Measurements from ENCODE around the gene CAPN5. TPM values are rescaled to one million over a fixed set of nuclear protein-coding genes. Genes with fewer than 3 reads are reported as not detected.

Gene CAPN5
- polyA plus RNA-seq, 1 experiment, result 18.4 TPM

- TF ChIP-seq, protein P1, sequence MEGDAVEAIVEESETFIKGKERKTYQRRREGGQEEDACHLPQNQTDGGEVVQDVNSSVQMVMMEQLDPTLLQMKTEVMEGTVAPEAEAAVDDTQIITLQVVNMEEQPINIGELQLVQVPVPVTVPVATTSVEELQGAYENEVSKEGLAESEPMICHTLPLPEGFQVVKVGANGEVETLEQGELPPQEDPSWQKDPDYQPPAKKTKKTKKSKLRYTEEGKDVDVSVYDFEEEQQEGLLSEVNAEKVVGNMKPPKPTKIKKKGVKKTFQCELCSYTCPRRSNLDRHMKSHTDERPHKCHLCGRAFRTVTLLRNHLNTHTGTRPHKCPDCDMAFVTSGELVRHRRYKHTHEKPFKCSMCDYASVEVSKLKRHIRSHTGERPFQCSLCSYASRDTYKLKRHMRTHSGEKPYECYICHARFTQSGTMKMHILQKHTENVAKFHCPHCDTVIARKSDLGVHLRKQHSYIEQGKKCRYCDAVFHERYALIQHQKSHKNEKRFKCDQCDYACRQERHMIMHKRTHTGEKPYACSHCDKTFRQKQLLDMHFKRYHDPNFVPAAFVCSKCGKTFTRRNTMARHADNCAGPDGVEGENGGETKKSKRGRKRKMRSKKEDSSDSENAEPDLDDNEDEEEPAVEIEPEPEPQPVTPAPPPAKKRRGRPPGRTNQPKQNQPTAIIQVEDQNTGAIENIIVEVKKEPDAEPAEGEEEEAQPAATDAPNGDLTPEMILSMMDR (IDR thresholded peaks at IDR 0.05; ENCODE audit: insufficient read depth, low read depth, low read length), result no peak
- Histone ChIP-seq H3K36me3 (ENCODE audit: control insufficient read depth, insufficient read depth, low read length) (no peaks in the 10 kb centered on the region), H3K27me3 (ENCODE audit: control insufficient read depth, insufficient read depth, low read length) (no peaks in the 10 kb centered on the region), H3K4me3 (ENCODE audit: low read depth, low read length) (no peak overlapping the region)
- DNase-seq (ENCODE audit: low read depth), result no peak
- POLR2A ChIA-PET, result no interaction called here
- CTCF ChIA-PET, result interaction anchor here (1.0 to 4.4 kb wide), 5 partner anchors 10 to 152 kb away, joined by 3 to 41 read pairs (median 14); no protein-coding TSS in a partner anchor
Measured at GRCh38 chr11:77071671-77072605, 5.2 kb downstream of the CAPN5 start.

- CTCF ChIA-PET, result interaction anchor here (0.6 to 4.4 kb wide), 13 partner anchors 9 to 546 kb away, joined by 3 to 41 read pairs (median 4); no protein-coding TSS in a partner anchor
Measured at GRCh38 chr11:77072851-77073327, 6.1 kb downstream of the CAPN5 start.

GRCh38 chr11:77073328-77074001 is 6.7 kb downstream of the CAPN5 start:
- no peaks in the 10 kb centered on the region for H3K27me3 ChIP-seq (ENCODE audit: control insufficient read depth, insufficient read depth, low read length)
- no peaks in the 10 kb centered on the region for H3K36me3 ChIP-seq (ENCODE audit: control insufficient read depth, insufficient read depth, low read length)
- no peak overlapping the region for H3K4me3 ChIP-seq (ENCODE audit: low read depth, low read length)
- TF ChIP-seq, protein P1 (IDR thresholded peaks at IDR 0.05; ENCODE audit: insufficient read depth, low read depth, low read length), result peak; percentile 86
- CTCF ChIA-PET, result interaction anchor here (0.6 to 4.4 kb wide), 13 partner anchors 9 to 545 kb away, joined by 3 to 41 read pairs (median 4); no protein-coding TSS in a partner anchor
- peak; percentile 80 for DNase-seq (ENCODE audit: low read depth)
- POLR2A ChIA-PET, result interaction anchor here (0.7 kb wide), 1 partner anchor 528 kb away, joined by 3 read pairs; no protein-coding TSS in a partner anchor

More at GRCh38 chr11:77072851-77073327, 6.1 kb downstream of the CAPN5 start:
- Histone ChIP-seq H3K4me3 (ENCODE audit: low read depth, low read length) (no peak overlapping the region), H3K36me3 (ENCODE audit: control insufficient read depth, insufficient read depth, low read length) (no peaks in the 10 kb centered on the region), H3K27me3 (ENCODE audit: control insufficient read depth, insufficient read depth, low read length) (no peaks in the 10 kb centered on the region)
- DNase-seq (ENCODE audit: low read depth), result no peak
- POLR2A ChIA-PET, result no interaction called here
- TF ChIP-seq, protein P1 (IDR thresholded peaks at IDR 0.05; ENCODE audit: insufficient read depth, low read depth, low read length), result no peak

GRCh38 chr11:77074205-77074604 is 7.4 kb downstream of the CAPN5 start:
- H3K27me3 ChIP-seq (ENCODE audit: control insufficient read depth, insufficient read depth, low read length), result no peaks in the 10 kb centered on the region
- DNase-seq (ENCODE audit: low read depth), result no peak
- no peak overlapping the region for H3K4me3 ChIP-seq (ENCODE audit: low read depth, low read length)
- ChIA-PET POLR2A (no interaction called here), CTCF (interaction anchor here (1.3 to 4.4 kb wide), 5 partner anchors 8 to 40 kb away, joined by 4 to 41 read pairs (median 14); no protein-coding TSS in a partner anchor)
- no peaks in the 10 kb centered on the region for H3K36me3 ChIP-seq (ENCODE audit: control insufficient read depth, insufficient read depth, low read length)
- TF ChIP-seq, protein P1 (IDR thresholded peaks at IDR 0.05; ENCODE audit: insufficient read depth, low read depth, low read length), result no peak
